IMR-90 (cell line): ENCODE results near the gene ITSN1. TPM values are rescaled to one million over a fixed set of nuclear protein-coding genes. Genes with fewer than 3 reads are reported as not detected.

ENCODE experiments used
- ATAC-seq: fragments of 200-7000 bp; cut with Tn5 transposase; 2 replicates; pipeline ENCODE4 v1.9.1; 2020; ENCODE audit warnings: low read depth, mild to moderate bottlenecking, moderate library complexity
- BruUV-seq: library from RNA; stranded (reverse); fragments of 400-500 nt; replicated peaks from 2 replicates; lab custom pipeline; 2021; lab: Mats Ljungman, UMichigan
- CTCF ChIA-PET: fragments of 300-600 bp; formaldehyde crosslinking; extraction: SDS; loops from one replicate; lab custom pipeline; 2021; ENCODE audit warnings: antibody characterized with exemption; lab: Yijun Ruan, JAX
- POLR2A ChIA-PET: fragments of 300-600 bp; sonication (Branson Sonifier 250); formaldehyde crosslinking; loops from one replicate; lab custom pipeline; 2022; ENCODE audit warnings: antibody characterized with exemption; ENCODE audit not compliant: unreplicated experiment; lab: Charles Lee
- DNase-seq: peaks from one replicate; pipeline ENCODE4 v3.0.0; 2013
- H2AFZ ChIP-seq: replicated peaks from 2 replicates; pipeline ENCODE3; 2013; ENCODE audit warnings: low read length, mild to moderate bottlenecking; ENCODE audit not compliant: poor library complexity
- H2AK5ac ChIP-seq: 2 replicates; pipeline ENCODE4 v1.6.1; 2013; ENCODE audit warnings: low read depth, low read length, inconsistent platforms
- H2AK9ac ChIP-seq: replicated peaks from 2 replicates; pipeline ENCODE3; 2013; ENCODE audit warnings: mild to moderate bottlenecking, low read depth, low read length, moderate library complexity; ENCODE audit not compliant: poor library complexity
- H2BK120ac ChIP-seq: 2 replicates; pipeline ENCODE4 v1.6.1; 2013; ENCODE audit warnings: low read depth, low read length, inconsistent platforms
- H2BK15ac ChIP-seq: 3 replicates; pipeline ENCODE4 v1.6.1; 2013; ENCODE audit warnings: low read depth, low read length, inconsistent platforms
- H2BK20ac ChIP-seq: 2 replicates; pipeline ENCODE4 v1.6.1; 2013; ENCODE audit warnings: low read depth, mild to moderate bottlenecking, inconsistent platforms, low read length, moderate library complexity
- H2BK5ac ChIP-seq: 2 replicates; pipeline ENCODE4 v1.6.1; 2013; ENCODE audit warnings: mild to moderate bottlenecking, low read depth, low read length, inconsistent platforms; ENCODE audit not compliant: poor library complexity, severe bottlenecking
- H3K14ac ChIP-seq: replicated peaks from 2 replicates; pipeline ENCODE4 v1.6.1; 2013; ENCODE audit warnings: low read depth, low read length, inconsistent platforms
- H3K18ac ChIP-seq: 2 replicates; pipeline ENCODE4 v1.6.1; 2013; ENCODE audit warnings: low read depth, low read length, control low read depth
- H3K23ac ChIP-seq: 2 replicates; pipeline ENCODE4 v1.6.1; 2013; ENCODE audit warnings: low read depth, low read length, inconsistent platforms
- H3K27ac ChIP-seq: 2 replicates; pipeline ENCODE4 v1.5.1; 2013; ENCODE audit warnings: mild to moderate bottlenecking, control low read depth, low read length; ENCODE audit not compliant: insufficient read depth
- H3K27me3 ChIP-seq: 2 replicates; pipeline ENCODE4 v1.6.1; 2013; ENCODE audit warnings: low read length; ENCODE audit not compliant: control insufficient read depth, insufficient read depth
- H3K36me3 ChIP-seq: 2 replicates; pipeline ENCODE4 v1.6.1; 2013; ENCODE audit warnings: low read length, mixed read lengths; ENCODE audit not compliant: control insufficient read depth, insufficient read depth
- H3K4ac ChIP-seq: 2 replicates; pipeline ENCODE4 v1.6.1; 2013; ENCODE audit warnings: low read depth, low read length, inconsistent platforms
- H3K4me1 ChIP-seq: 2 replicates; pipeline ENCODE4 v1.6.1; 2013; ENCODE audit warnings: low read length, mixed read lengths; ENCODE audit not compliant: control insufficient read depth, insufficient read depth
- H3K4me2 ChIP-seq: 2 replicates; pipeline ENCODE4 v1.6.1; 2013; ENCODE audit warnings: low read depth, mild to moderate bottlenecking, control low read depth, low read length, moderate library complexity
- H3K4me3 ChIP-seq: 2 replicates; pipeline ENCODE4 v1.5.1; 2013; ENCODE audit warnings: low read depth, mild to moderate bottlenecking, control low read depth, low read length, moderate library complexity; ENCODE audit not compliant: insufficient read depth
- H3K56ac ChIP-seq: 2 replicates; pipeline ENCODE4 v1.6.1; 2013; ENCODE audit warnings: low read length, inconsistent platforms; ENCODE audit not compliant: insufficient read depth; ENCODE audit errors: extremely low read depth
- H3K79me1 ChIP-seq, 2 experiments: 2 replicates each; pipeline ENCODE4 v1.6.1; 2013; ENCODE audit warnings: low read length in 2 of 2, inconsistent platforms in 1 of 2, low read depth in 1 of 2
- H3K9ac ChIP-seq: 2 replicates; pipeline ENCODE4 v1.6.1; 2013; ENCODE audit warnings: low read depth, low read length, control low read depth
- H3K9me1 ChIP-seq: 2 replicates; pipeline ENCODE4 v1.6.1; 2013; ENCODE audit warnings: low read length, inconsistent platforms; ENCODE audit not compliant: insufficient read depth
- H3K9me3 ChIP-seq: 2 replicates; pipeline ENCODE4 v1.6.1; 2013; ENCODE audit warnings: low read length; ENCODE audit not compliant: control insufficient read depth, insufficient read depth
- H4K20me1 ChIP-seq: 2 replicates; pipeline ENCODE4 v1.6.1; 2013; ENCODE audit warnings: low read length, inconsistent platforms; ENCODE audit not compliant: insufficient read depth
- H4K5ac ChIP-seq: 2 replicates; pipeline ENCODE4 v1.6.1; 2013; ENCODE audit warnings: mild to moderate bottlenecking, low read depth, low read length, control low read depth
- H4K8ac ChIP-seq, 2 experiments: 2 replicates each; pipeline ENCODE4 v1.6.1; 2013; ENCODE audit warnings: low read depth in 2 of 2, low read length in 2 of 2, control low read depth in 1 of 2, inconsistent platforms in 1 of 2
- H4K91ac ChIP-seq: 2 replicates; pipeline ENCODE4 v1.6.1; 2013; ENCODE audit warnings: low read depth, low read length, inconsistent platforms; ENCODE audit not compliant: insufficient read depth
- BHLHE40 ChIP-seq: fragments of 150-350 bp; IDR thresholded peaks from 2 replicates; pipeline ENCODE4 v1.6.1; 2016; ENCODE audit warnings: mild to moderate bottlenecking, low read depth, low read length
- CEBPB ChIP-seq: IDR thresholded peaks from 2 replicates; pipeline ENCODE4 v1.6.1; 2012; ENCODE audit warnings: low read depth, low read length, improper control_type of control experiment
- CHD1 ChIP-seq: IDR thresholded peaks from 2 replicates; pipeline ENCODE4 v1.6.1; 2012; ENCODE audit warnings: low read depth, low read length, improper control_type of control experiment
- FOS ChIP-seq: fragments of 150-350 bp; IDR thresholded peaks from 2 replicates; pipeline ENCODE4 v1.6.1; 2016; ENCODE audit warnings: low read depth, low read length
- MAFK ChIP-seq: IDR thresholded peaks from 2 replicates; pipeline ENCODE4 v1.6.1; 2012; ENCODE audit warnings: low read depth, low read length, improper control_type of control experiment
- MAZ ChIP-seq: IDR thresholded peaks from 2 replicates; pipeline ENCODE4 v1.6.1; 2012; ENCODE audit warnings: low read depth, mild to moderate bottlenecking, low read length, improper control_type of control experiment, moderate library complexity, borderline replicate concordance
- MXI1 ChIP-seq: IDR thresholded peaks from 2 replicates; pipeline ENCODE4 v1.6.1; 2012; ENCODE audit warnings: low read depth, mild to moderate bottlenecking, low read length, moderate library complexity, borderline replicate concordance
- NFE2L2 ChIP-seq: fragments of 150-350 bp; IDR thresholded peaks from 2 replicates; pipeline ENCODE4 v1.6.1; 2016; ENCODE audit warnings: low read depth, mild to moderate bottlenecking, low read length
- POLR2A ChIP-seq: IDR thresholded peaks from 2 replicates; pipeline ENCODE4 v1.6.1; 2012; ENCODE audit warnings: mild to moderate bottlenecking, low read depth, low read length
- RAD21 ChIP-seq: IDR thresholded peaks from 2 replicates; pipeline ENCODE4 v1.6.1; 2012; ENCODE audit warnings: low read length, improper control_type of control experiment
- RCOR1 ChIP-seq: IDR thresholded peaks from 2 replicates; pipeline ENCODE4 v1.6.1; 2012; ENCODE audit warnings: mild to moderate bottlenecking, low read length, improper control_type of control experiment; ENCODE audit not compliant: insufficient replicate concordance
- RFX5 ChIP-seq: IDR thresholded peaks from 2 replicates; pipeline ENCODE4 v1.8.0; 2012; ENCODE audit warnings: low read depth, mild to moderate bottlenecking, low read length, moderate library complexity
- SMC3 ChIP-seq: fragments of 150-350 bp; IDR thresholded peaks from 2 replicates; pipeline ENCODE4 v1.6.1; 2016; ENCODE audit warnings: low read depth, mild to moderate bottlenecking, antibody characterized with exemption, low read length, moderate library complexity
- WGBS, 2 experiments: methylation state at CpG; one replicate each; pipeline versions ENCODE4 v1.1.5 to v1.1.7; 2013; ENCODE audit warnings: missing lambda C conversion rate in 2 of 2; ENCODE audit not compliant: insufficient read length in 1 of 2; ENCODE audit errors: extremely low coverage in 2 of 2; 5-methylcytosine and 5-hydroxymethylcytosine counted together
- dilution Hi-C: fragments of 300-500 bp; cut with HindIII; formaldehyde crosslinking; loops from one replicate; pipeline ENCODE4 v1.14.3; 2018; ENCODE audit warnings: low sequenced_read_pairs; ENCODE audit not compliant: unreplicated experiment
- in situ Hi-C: fragments of 300-500 bp; cut with MboI; formaldehyde crosslinking; loops from 3 replicates; pipeline ENCODE4 v1.14.3; 2019; ENCODE audit warnings: low sequenced_read_pairs, inconsistent platforms, mixed read lengths
- intact Hi-C: fragments of 100-400 bp; cut with micrococcal nuclease; formaldehyde crosslinking; loops from 2 replicates; pipeline ENCODE4 v1.10.0; 2022
- polyA plus RNA-seq, 3 experiments: library from polyadenylated mRNA; depleted of rRNA; stranded (reverse); fragments of >200 nt; gene quantifications; 2 replicates each; pipeline ENCODE4 v1.2.3, GENCODE V29; 2012; ENCODE audit warnings: low replicate concordance in 1 of 3
- total RNA-seq: library from RNA; depleted of rRNA; stranded (reverse); fragments of >200 nt; gene quantifications from 2 replicates; pipeline ENCODE4 v1.2.3, GENCODE V29; 2012
- TF ChIP-seq, protein P1 (sequence below): conservative IDR thresholded peaks from 2 replicates; pipeline ENCODE4 v1.5.1; 2012; ENCODE audit warnings: mild to moderate bottlenecking, low read depth, low read length, improper control_type of control experiment
- TF ChIP-seq, protein P2 (sequence below): fragments of 150-350 bp; IDR thresholded peaks from 2 replicates; pipeline ENCODE4 v1.6.1; 2016; ENCODE audit warnings: low read depth, mild to moderate bottlenecking, low read length, moderate library complexity, borderline replicate concordance
- TF ChIP-seq, protein P3 (sequence below): fragments of 150-350 bp; IDR thresholded peaks from 2 replicates; pipeline ENCODE4 v1.6.1; 2017; ENCODE audit warnings: mild to moderate bottlenecking, antibody characterized with exemption, low read length, low read depth

ITSN1 gene
- total and polyA plus RNA-seq, 2 of the 4 experiments (the other 2 are of a cell fraction): 45.4 to 62.0 TPM

DNA sequence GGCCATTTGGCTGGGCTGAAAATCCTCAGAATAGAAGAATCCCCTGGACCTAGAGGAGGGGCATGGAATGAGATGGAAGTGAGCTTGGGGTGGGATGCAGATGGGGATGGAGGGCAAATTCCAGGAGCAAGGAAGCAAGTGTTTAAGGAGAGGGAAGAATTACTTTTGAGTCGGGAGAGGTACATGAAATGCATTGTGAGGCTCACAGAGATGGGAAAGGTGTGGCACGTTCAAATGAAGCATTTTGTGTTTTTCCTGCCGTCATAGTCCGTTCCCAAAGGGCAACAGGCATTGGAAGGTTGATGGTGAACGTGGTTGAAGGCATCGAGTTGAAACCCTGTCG is 242.8 kb downstream of the ITSN1 start:
- no peaks in the 10 kb centered on the region for H3K79me1 ChIP-seq
- ATAC-seq: no peak
- no peaks in the 10 kb centered on the region for H3K9me1 ChIP-seq
- H3K27me3 ChIP-seq: peaks cover 19% of the 10 kb centered on the region
- H3K18ac ChIP-seq: no peak overlapping the region
- intact Hi-C loops: no loop called here
- H2BK5ac ChIP-seq: no peak overlapping the region
- H3K56ac ChIP-seq: no peak overlapping the region
- no peak overlapping the region for H3K14ac ChIP-seq
- WGBS, 2 experiments: 88% methylated on average over 2 of the region's 7 CpGs; no CpG with 5 or more reads in 1 of the 2 experiments
- no peak overlapping the region for H3K27ac ChIP-seq
- BruUV-seq: no TSS peak
- ChIA-PET POLR2A (interaction anchor here (0.5 kb wide), 1 partner anchor 132 kb away, joined by 3 read pairs; no protein-coding TSS in a partner anchor), CTCF (no interaction called here)
- H2AFZ ChIP-seq: no peak overlapping the region
- no peak overlapping the region for H2BK120ac ChIP-seq
- H2BK15ac ChIP-seq: no peak overlapping the region
- no peak overlapping the region for H2AK5ac ChIP-seq
- no peak overlapping the region for H4K91ac ChIP-seq
- no peak overlapping the region for H3K4me2 ChIP-seq
- H3K9ac ChIP-seq: no peak overlapping the region
- no peak overlapping the region for H3K4ac ChIP-seq
- H4K5ac ChIP-seq: no peak overlapping the region
- in situ Hi-C loops: loop anchor here (10.0 kb wide), 1 partner anchor 240 kb away; the partner anchor contains the start of genes CRYZL1 and ITSN1
- dilution Hi-C loops: no loop called here
- H4K8ac ChIP-seq: no peak overlapping the region
- TF ChIP-seq POLR2A (no peak), CEBPB (no peak), MAFK (no peak), RCOR1 (no peak), BHLHE40 (no peak), CHD1 (no peak), RAD21 (no peak), FOS (no peak), RFX5 (no peak), MAZ (no peak), SMC3 (no peak), NFE2L2 (no peak), MXI1 (no peak)
- TF ChIP-seq, protein P1, sequence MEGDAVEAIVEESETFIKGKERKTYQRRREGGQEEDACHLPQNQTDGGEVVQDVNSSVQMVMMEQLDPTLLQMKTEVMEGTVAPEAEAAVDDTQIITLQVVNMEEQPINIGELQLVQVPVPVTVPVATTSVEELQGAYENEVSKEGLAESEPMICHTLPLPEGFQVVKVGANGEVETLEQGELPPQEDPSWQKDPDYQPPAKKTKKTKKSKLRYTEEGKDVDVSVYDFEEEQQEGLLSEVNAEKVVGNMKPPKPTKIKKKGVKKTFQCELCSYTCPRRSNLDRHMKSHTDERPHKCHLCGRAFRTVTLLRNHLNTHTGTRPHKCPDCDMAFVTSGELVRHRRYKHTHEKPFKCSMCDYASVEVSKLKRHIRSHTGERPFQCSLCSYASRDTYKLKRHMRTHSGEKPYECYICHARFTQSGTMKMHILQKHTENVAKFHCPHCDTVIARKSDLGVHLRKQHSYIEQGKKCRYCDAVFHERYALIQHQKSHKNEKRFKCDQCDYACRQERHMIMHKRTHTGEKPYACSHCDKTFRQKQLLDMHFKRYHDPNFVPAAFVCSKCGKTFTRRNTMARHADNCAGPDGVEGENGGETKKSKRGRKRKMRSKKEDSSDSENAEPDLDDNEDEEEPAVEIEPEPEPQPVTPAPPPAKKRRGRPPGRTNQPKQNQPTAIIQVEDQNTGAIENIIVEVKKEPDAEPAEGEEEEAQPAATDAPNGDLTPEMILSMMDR: no peak
- TF ChIP-seq, protein P2, sequence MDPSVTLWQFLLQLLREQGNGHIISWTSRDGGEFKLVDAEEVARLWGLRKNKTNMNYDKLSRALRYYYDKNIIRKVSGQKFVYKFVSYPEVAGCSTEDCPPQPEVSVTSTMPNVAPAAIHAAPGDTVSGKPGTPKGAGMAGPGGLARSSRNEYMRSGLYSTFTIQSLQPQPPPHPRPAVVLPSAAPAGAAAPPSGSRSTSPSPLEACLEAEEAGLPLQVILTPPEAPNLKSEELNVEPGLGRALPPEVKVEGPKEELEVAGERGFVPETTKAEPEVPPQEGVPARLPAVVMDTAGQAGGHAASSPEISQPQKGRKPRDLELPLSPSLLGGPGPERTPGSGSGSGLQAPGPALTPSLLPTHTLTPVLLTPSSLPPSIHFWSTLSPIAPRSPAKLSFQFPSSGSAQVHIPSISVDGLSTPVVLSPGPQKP: no peak
- TF ChIP-seq, protein P3, sequence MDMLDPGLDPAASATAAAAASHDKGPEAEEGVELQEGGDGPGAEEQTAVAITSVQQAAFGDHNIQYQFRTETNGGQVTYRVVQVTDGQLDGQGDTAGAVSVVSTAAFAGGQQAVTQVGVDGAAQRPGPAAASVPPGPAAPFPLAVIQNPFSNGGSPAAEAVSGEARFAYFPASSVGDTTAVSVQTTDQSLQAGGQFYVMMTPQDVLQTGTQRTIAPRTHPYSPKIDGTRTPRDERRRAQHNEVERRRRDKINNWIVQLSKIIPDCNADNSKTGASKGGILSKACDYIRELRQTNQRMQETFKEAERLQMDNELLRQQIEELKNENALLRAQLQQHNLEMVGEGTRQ: no peak
- H3K4me3 ChIP-seq: no peak overlapping the region
- H3K9me3 ChIP-seq: no peaks in the 10 kb centered on the region
- no peak overlapping the region for H2BK20ac ChIP-seq
- H4K20me1 ChIP-seq: no peaks in the 10 kb centered on the region
- no peak overlapping the region for H2AK9ac ChIP-seq
- no peaks in the 10 kb centered on the region for H3K36me3 ChIP-seq
- no peak overlapping the region for H3K23ac ChIP-seq
- H3K4me1 ChIP-seq: no peaks in the 10 kb centered on the region
- no peak for DNase-seq
